Measurements from ENCODE around the gene TMED1.

- TF ChIP-seq CTCF (IDR thresholded peaks at IDR 0.05; ENCODE audit: low read depth, low read length, poor library complexity, severe bottlenecking) (no peak), EZH2phosphoT487 (IDR thresholded peaks at IDR 0.05; ENCODE audit: borderline replicate concordance, low read length) (no peak)
Measured at GRCh38 chr19:10816691-10817090, 19.3 kb downstream of the TMED1 start.
